ENCODE data around the gene GAD1.

- no peak for TF ChIP-seq CTCF (IDR thresholded peaks at IDR 0.05)
- TF ChIP-seq POLR2A (IDR thresholded peaks at IDR 0.05) = no peak
Observed at GRCh38 chr2:170842785-170843184, 26.1 kb downstream of the GAD1 start.
